ENCODE results near the gene AP3S2.
"Not testable (repeated sequence)": the region's sequence is repeated elsewhere in the genome, so short reads cannot be mapped to it uniquely, and the experiment has no call there.

AP3S2 gene

GRCh38 chr15:89863918-89864317 lies 29.9 kb downstream of the AP3S2 start:
- DNase-seq = no peak

GRCh38 chr15:89860891-89861290 lies 32.9 kb downstream of the AP3S2 start:
- DNase-seq = no peak

GRCh38 chr15:89860431-89860830 lies 33.4 kb downstream of the AP3S2 start:
- DNase-seq = no peak

- no peak for DNase-seq
These were observed 34.9 kb downstream of the AP3S2 start for GRCh38 chr15:89858661-89859458.

GRCh38 chr15:89857673-89858072 lies 36.1 kb downstream of the AP3S2 start:
- DNase-seq = no peak

- no peak for DNase-seq
These were observed 37.8 kb downstream of the AP3S2 start for GRCh38 chr15:89855948-89856347.

GRCh38 chr15:89854863-89855262 lies 38.9 kb downstream of the AP3S2 start:
- not testable (repeated sequence) for DNase-seq

GRCh38 chr15:89852342-89852995 lies 41.3 kb downstream of the AP3S2 start:
- no peak for DNase-seq

- DNase-seq = no peak
These were observed 42.0 kb downstream of the AP3S2 start for GRCh38 chr15:89851673-89852341.

GRCh38 chr15:89848970-89849292 lies 44.9 kb downstream of the AP3S2 start:
- no peak for DNase-seq

- no peak for DNase-seq
These were observed 46.7 kb downstream of the AP3S2 start for GRCh38 chr15:89847101-89847500.

GRCh38 chr15:89845305-89845893 lies 48.4 kb downstream of the AP3S2 start:
- DNase-seq = no peak

GRCh38 chr15:89841962-89842361 lies 51.8 kb downstream of the AP3S2 start:
- no peak for DNase-seq

GRCh38 chr15:89841306-89841705 lies 52.5 kb downstream of the AP3S2 start:
- no peak for DNase-seq

GRCh38 chr15:89839167-89839810 lies 54.5 kb downstream of the AP3S2 start:
- DNase-seq = no peak

GRCh38 chr15:89837830-89838178 lies 56.0 kb downstream of the AP3S2 start:
- no peak for DNase-seq

GRCh38 chr15:89837134-89837829 lies 56.5 kb downstream of the AP3S2 start:
- DNase-seq = no peak

- no peak for DNase-seq
These were observed 57.3 kb downstream of the AP3S2 start for GRCh38 chr15:89836267-89837133.

- no peak for DNase-seq
These were observed 58.6 kb downstream of the AP3S2 start for GRCh38 chr15:89835176-89835564.

- DNase-seq = not testable (repeated sequence)
These were observed 59.2 kb downstream of the AP3S2 start for GRCh38 chr15:89834465-89835175.

GRCh38 chr15:89833966-89834365 lies 59.8 kb downstream of the AP3S2 start:
- no peak for DNase-seq
